ENCODE measurements around the gene MOSMO. TPM values are rescaled to one million over a fixed set of nuclear protein-coding genes. Genes with fewer than 3 reads are reported as not detected.

MOSMO gene
- total and polyA plus RNA-seq, 2 of the 4 experiments (the other 2 are of a cell fraction) = 10.5 to 16.0 TPM

GRCh38 chr16:22077700-22078313 lies 69.9 kb downstream of the MOSMO start:
- no TSS peak for BruUV-seq (replicated peaks)

More at GRCh38 chr16:22077700-22078313, 69.9 kb downstream of the MOSMO start:
- Histone ChIP-seq H3K4ac (ENCODE audit: low read depth, low read length) (peak overlapping the region; percentile 42; the same call in 1 of the 2 replicates), H2AFZ (replicated peaks; ENCODE audit: low read length, poor library complexity) (no peak overlapping the region), H3K79me1 (ENCODE audit: low read depth in 1 of 2, low read length in 2 of 2) (peaks cover 20 to 46% of the 10 kb centered on the region in 2 experiments), H4K20me1 (ENCODE audit: insufficient read depth, low read length) (peaks cover 9% of the 10 kb centered on the region), H2AK5ac (ENCODE audit: low read depth, low read length) (0 out of 2 replicates have a peak overlapping the region, but pooled peaks have one; percentile 59), H3K4me1 (ENCODE audit: control insufficient read depth, insufficient read depth, low read length) (peaks cover 13% of the 10 kb centered on the region), H3K23ac (ENCODE audit: low read depth, low read length) (no peak overlapping the region), H3K14ac (replicated peaks; ENCODE audit: low read depth, low read length) (no peak overlapping the region), H3K18ac (ENCODE audit: low read depth, low read length) (no peak overlapping the region), H3K27me3 (ENCODE audit: control insufficient read depth, insufficient read depth, low read length) (no peaks in the 10 kb centered on the region), H3K9ac (ENCODE audit: low read depth, low read length) (no peak overlapping the region), H2BK15ac (ENCODE audit: low read depth, low read length) (no peak overlapping the region), H2BK120ac (ENCODE audit: low read depth, low read length) (peak overlapping the region; percentile 13; the same call in 1 of the 2 replicates), H3K4me2 (ENCODE audit: low read depth, low read length) (no peak overlapping the region), H3K36me3 (ENCODE audit: control insufficient read depth, insufficient read depth, low read length) (no peaks in the 10 kb centered on the region; the same call in 1 of the 2 replicates), H2BK5ac (ENCODE audit: low read depth, low read length, poor library complexity, severe bottlenecking) (no peak overlapping the region), H2BK20ac (ENCODE audit: low read depth, low read length) (no peak overlapping the region), H3K4me3 (ENCODE audit: insufficient read depth, low read depth, low read length) (no peak overlapping the region), H4K8ac (ENCODE audit: low read depth in 2 of 2, low read length in 2 of 2) (peak overlapping the region in 1 of 2 experiments; percentile 42; a peak in 1 of 4 replicates), H4K91ac (ENCODE audit: insufficient read depth, low read depth, low read length) (no peak overlapping the region), H3K9me3 (ENCODE audit: control insufficient read depth, insufficient read depth, low read length) (no peaks in the 10 kb centered on the region), H4K5ac (ENCODE audit: low read depth, low read length) (no peak overlapping the region), H3K27ac (ENCODE audit: insufficient read depth, low read length) (no peak overlapping the region), H3K56ac (ENCODE audit: extremely low read depth, insufficient read depth, low read length) (no peak overlapping the region), H3K9me1 (ENCODE audit: insufficient read depth, low read length) (peaks cover 7% of the 10 kb centered on the region), H2AK9ac (replicated peaks; ENCODE audit: low read depth, low read length, poor library complexity) (no peak overlapping the region)
- DNase-seq (peak; percentile 60), ATAC-seq (ENCODE audit: low read depth) (peak; percentile 71)
- WGBS, 2 experiments (ENCODE audit: extremely low coverage in 2 of 2, insufficient read length in 1 of 2) = 100% methylated on average over 2 of the region's 8 CpGs; no CpG with 5 or more reads in 1 of the 2 experiments
- intact Hi-C loops (cut with micrococcal nuclease) = loop anchor here (1.0 to 2.0 kb wide), 3 partner anchors 69 to 110 kb away; partner anchors contain the start of genes MOSMO and PDZD9
- dilution Hi-C loops (cut with HindIII; ENCODE audit: low sequenced_read_pairs, unreplicated experiment) = no loop called here
- in situ Hi-C loops (cut with MboI; ENCODE audit: low sequenced_read_pairs) = no loop called here
- CTCF ChIA-PET = interaction anchor here (0.6 to 4.0 kb wide), 30 partner anchors 9 to 124 kb away, joined by 3 to 46 read pairs (median 6); partner anchors contain the start of genes MOSMO and VWA3A
- peak; percentile 85 for TF ChIP-seq SMC3 (IDR thresholded peaks at IDR 0.05; ENCODE audit: low read depth, low read length)
- peak; percentile 86 for TF ChIP-seq RAD21 (IDR thresholded peaks at IDR 0.05; ENCODE audit: low read length)
- no peak for TF ChIP-seq MAZ (IDR thresholded peaks at IDR 0.05; ENCODE audit: borderline replicate concordance, low read depth, low read length)
- TF ChIP-seq RFX5 (IDR thresholded peaks at IDR 0.05; ENCODE audit: low read depth, low read length) = no peak
- 0 out of 2 replicates have a peak, but pooled peaks have one; percentile 29 for TF ChIP-seq POLR2A (IDR thresholded peaks at IDR 0.05; ENCODE audit: low read depth, low read length)
- TF ChIP-seq CTCF (conservative IDR thresholded peaks at IDR 0.05; ENCODE audit: low read depth, low read length) = peak; percentile 90
- POLR2A ChIA-PET (ENCODE audit: unreplicated experiment) = interaction anchor here (0.6 to 1.1 kb wide), 3 partner anchors 65 to 320 kb away, joined by 3 to 11 read pairs (median 4); partner anchors contain the start of gene MOSMO
